ENCODE measurements around the gene PCBP3. TPM values are rescaled to one million over a fixed set of nuclear protein-coding genes. Genes with fewer than 3 reads are reported as not detected.

The PCBP3 gene
- total RNA-seq (2013; cell fraction: nucleolus; rRNA removed): 55.6 and 60.9 TPM in 2 replicates
- total RNA-seq (2014; rRNA removed) (not detected in 2 replicates), total RNA-seq (2014; rRNA removed; fragmentation: Illumina TruSeq; extraction: Trizol) (0.32 and 0.45 TPM in 2 replicates), total RNA-seq (2021) (0.27 and 0.46 TPM in 2 replicates), polyA plus RNA-seq (2011; rRNA removed) (0.35 and 0.77 TPM in 2 replicates), polyA plus RNA-seq (2014; fragmentation: Illumina TruSeq; extraction: Trizol) (0.71 TPM in 1 of 2 replicates, not detected in the other), polyA plus RNA-seq (2014; fragmentation: Nextera tagmentation; extraction: Ambion mirVana) (not detected), polyA plus RNA-seq (2014; rRNA removed) (0.15 and 0.32 TPM in 2 replicates), polyA plus RNA-seq (2016; fragmentation: Nextera tagmentation; extraction: Ambion mirVana) (1 to 10 TPM in 1 of 2 experiments, under 1 TPM in 1; 0.09 to 1.3 TPM), polyA minus RNA-seq (2011; rRNA and poly(A)+ RNA removed) (2.1 and 3.7 TPM in 2 replicates), Bru-seq, nascent RNA (percentile 56 among the genes with signal in this experiment), BruChase-seq, experiment 1, labeled RNA remaining after a 6-hour chase (percentile 61 among the genes with signal in this experiment), BruChase-seq, experiment 2, labeled RNA remaining after a 2-hour chase (percentile 60 among the genes with signal in this experiment)
- polyA plus RNA-seq (2011; ENCODE audit: low read depth): 0.51 TPM
- 0.24 and 0.87 TPM in 2 replicates for polyA plus RNA-seq (2011; cell fraction: cytosol; rRNA removed)
- 2.7 and 2.8 TPM in 2 replicates for polyA plus RNA-seq (2011; cell fraction: nucleus; rRNA removed)
- polyA plus RNA-seq (2012): 1.4 TPM in 2 replicates
- polyA minus RNA-seq (2011; cell fraction: cytosol; rRNA and poly(A)+ RNA removed): not detected in 2 replicates
- polyA minus RNA-seq (2011; cell fraction: nucleus; rRNA and poly(A)+ RNA removed): 3.4 and 8.4 TPM in 2 replicates
- long read RNA-seq, experiment 1: 0 reads
- long read RNA-seq, experiment 2: 0 reads

DNA sequence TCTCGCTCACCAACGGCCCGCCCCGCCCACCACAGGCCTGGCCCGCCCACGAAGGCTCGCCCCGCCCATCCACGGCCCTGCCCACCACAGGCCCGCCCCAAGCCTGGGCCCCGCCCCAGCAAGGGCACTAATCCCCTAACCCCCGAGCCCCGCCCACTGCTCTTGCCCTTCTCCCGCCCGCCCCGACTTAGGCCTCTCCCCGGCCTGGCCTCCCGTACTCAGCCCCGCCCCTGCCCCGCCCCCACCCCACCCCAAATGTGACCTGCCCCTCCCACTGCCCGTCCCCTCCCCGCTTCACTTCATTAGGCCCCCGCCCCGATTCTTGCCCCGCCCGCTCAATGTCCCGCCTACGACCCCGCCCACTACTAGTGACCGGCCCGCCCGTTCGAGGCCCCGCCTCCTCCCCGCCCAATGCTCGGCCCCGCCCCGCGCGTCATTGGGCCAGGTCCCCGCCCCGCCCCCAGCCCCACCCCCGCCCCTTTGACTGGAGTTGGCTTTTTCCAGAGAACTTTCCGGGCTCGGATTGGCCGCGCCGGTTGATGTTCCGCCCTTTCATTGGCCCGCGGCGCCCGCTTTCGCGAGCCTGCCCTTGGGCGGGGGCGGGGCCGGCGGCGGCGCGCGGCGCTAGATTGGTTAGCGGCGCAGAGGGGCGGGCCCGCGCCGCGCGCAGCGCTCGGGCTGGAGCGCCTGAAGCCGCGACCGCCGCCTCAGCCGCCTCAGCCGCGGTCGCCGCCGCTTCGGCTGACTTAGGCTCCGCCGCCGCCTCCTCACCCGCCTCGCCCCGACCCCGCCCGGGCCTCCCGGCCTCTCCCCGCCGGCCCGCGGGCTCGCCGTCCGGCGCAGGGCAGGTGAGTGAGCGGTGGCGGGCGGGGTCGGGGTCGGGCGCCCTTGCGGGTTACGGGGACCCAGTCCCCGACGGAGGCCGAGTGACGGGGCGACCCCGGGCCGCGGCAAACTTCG, at the start of gene PCBP3:
PCBP3 (plus strand) TSS at position 705 of the 960 bp plus-strand sequence. CDS start 206,361 bp downstream, outside the sequence.
- Histone ChIP-seq H3K36me3 (ENCODE audit: control insufficient read depth in 2 of 2, insufficient read depth in 2 of 2, low read length in 1 of 2) (no peaks in the 10 kb centered on the region), H3K27me3 (replicated peaks in 1 of 2; ENCODE audit: control insufficient read depth in 2 of 2, insufficient read depth in 2 of 2, low read length in 1 of 2) (no peaks in the 10 kb centered on the region), H3K9ac (ENCODE audit: control insufficient read depth, insufficient read depth, low read length) (peak within 1 kb of the TSS; percentile 12; the same call in 1 of the 2 replicates), H3K9me3 (replicated peaks; ENCODE audit: control insufficient read depth, insufficient read depth, low read length) (no peaks in the 10 kb centered on the region; the same call in 2 of the 3 replicates), H3K4me1 (ENCODE audit: control insufficient read depth, insufficient read depth, low read length) (peaks cover 30% of the 10 kb centered on the region), H3K4me3 (peak within 1 kb of the TSS; percentile 60; the same call in 1 of the 2 replicates), H3K27ac (ENCODE audit: control insufficient read depth, insufficient read depth) (no peak within 1 kb of the TSS), H3K4me2 (ENCODE audit: control insufficient read depth, insufficient read depth) (peak within 1 kb of the TSS; percentile 71), H2AFZ (ENCODE audit: control insufficient read depth, low read depth, low read length) (peak within 1 kb of the TSS; percentile 39; the same call in 1 of the 2 replicates), H4K20me1 (ENCODE audit: control insufficient read depth, insufficient read depth) (no peaks in the 10 kb centered on the region), H3K79me2 (ENCODE audit: control insufficient read depth, insufficient read depth, low read length) (no peaks in the 10 kb centered on the region)
- FAIRE-seq (no peak), ATAC-seq (peak; percentile 86), DNase-seq (ENCODE audit: low read depth, low spot score) (peak; percentile 66)
- ChIA-PET POLR2A (no interaction called here), CTCF (no interaction called here), RAD21 (ENCODE audit: unreplicated experiment) (no interaction called here), SMC1A (ENCODE audit: uncharacterized antibody, unreplicated experiment) (no interaction called here)
- no TSS peak for BruUV-seq (replicated peaks)
- in situ Hi-C loops (cut with MboI): no loop called here
- intact Hi-C loops (cut with micrococcal nuclease; ENCODE audit: unreplicated experiment): loop anchor here (2.0 to 10.0 kb wide), 2 partner anchors 86 to 172 kb away; no protein-coding TSS in a partner anchor
- 0% methylated on average over 31 of the region's 120 CpGs for WGBS (ENCODE audit: insufficient coverage, insufficient replicate concordance, low lambda C conversion rate, missing lambda C conversion rate)
- peak; percentile 28; the same call in 1 of the 2 replicates for TF ChIP-seq NRF1 (conservative IDR thresholded peaks at IDR 0.05; ENCODE audit: low read depth, low read length)
- peak; percentile 43; the same call in 1 of the 2 replicates for TF ChIP-seq NR2F1 (conservative IDR thresholded peaks at IDR 0.05)
- TF ChIP-seq IKZF1 (conservative IDR thresholded peaks at IDR 0.05): peak; percentile 68
- TF ChIP-seq SUPT20H (IDR thresholded peaks at IDR 0.05; ENCODE audit: borderline replicate concordance, control insufficient read depth, low read depth, low read length): no peak
- TF ChIP-seq NKRF (conservative IDR thresholded peaks at IDR 0.05): peak; percentile 49; the same call in 1 of the 2 replicates
- no peak for TF ChIP-seq NFXL1 (IDR thresholded peaks at IDR 0.05; ENCODE audit: borderline replicate concordance)
- TF ChIP-seq TAF1 (IDR thresholded peaks at IDR 0.05; ENCODE audit: borderline replicate concordance, low read depth, low read length): 0 out of 2 replicates have a peak, but pooled peaks have one; percentile 31
- peak; percentile 72; the same call in 1 of the 2 replicates for TF ChIP-seq RFX5 (IDR thresholded peaks at IDR 0.05; ENCODE audit: low read depth, low read length)
- TF ChIP-seq CTCF (IDR thresholded peaks at IDR 0.05 in 2 of 3, conservative IDR thresholded peaks at IDR 0.05 in 1 of 3; ENCODE audit: control insufficient read depth in 2 of 3, extremely low read depth in 1 of 3, insufficient read depth in 1 of 3, low read depth in 3 of 3, low read length in 3 of 3): no peak
- TF ChIP-seq JUNB (IDR thresholded peaks at IDR 0.05): no peak
- TF ChIP-seq LARP7 (IDR thresholded peaks at IDR 0.05): peak; percentile 66; the same call in 1 of the 2 replicates
- peak; percentile 65 for TF ChIP-seq POLR2A (IDR thresholded peaks at IDR 0.05; ENCODE audit: low read depth, low read length)
- TF ChIP-seq ZSCAN29 (IDR thresholded peaks at IDR 0.05): no peak
- no peak for TF ChIP-seq SRF (IDR thresholded peaks at IDR 0.05; ENCODE audit: low read depth in 2 of 2, low read length in 2 of 2)
- TF ChIP-seq CREB1 (IDR thresholded peaks at IDR 0.05; ENCODE audit: low read depth): 0 out of 2 replicates have a peak, but pooled peaks have one; percentile 11

Measured in GM12878 (cell line).